NCI-H146 (cell line): ENCODE measurements around the gene UGP2.
"Not testable (repeated sequence)": the region's sequence is repeated elsewhere in the genome, so short reads cannot be mapped to it uniquely, and the experiment has no call there.

ENCODE experiments used
- DNase-seq: peaks from one replicate; lab custom pipeline; 2025; lab: John Stamatoyannopoulos, UW

The UGP2 gene

DNA sequence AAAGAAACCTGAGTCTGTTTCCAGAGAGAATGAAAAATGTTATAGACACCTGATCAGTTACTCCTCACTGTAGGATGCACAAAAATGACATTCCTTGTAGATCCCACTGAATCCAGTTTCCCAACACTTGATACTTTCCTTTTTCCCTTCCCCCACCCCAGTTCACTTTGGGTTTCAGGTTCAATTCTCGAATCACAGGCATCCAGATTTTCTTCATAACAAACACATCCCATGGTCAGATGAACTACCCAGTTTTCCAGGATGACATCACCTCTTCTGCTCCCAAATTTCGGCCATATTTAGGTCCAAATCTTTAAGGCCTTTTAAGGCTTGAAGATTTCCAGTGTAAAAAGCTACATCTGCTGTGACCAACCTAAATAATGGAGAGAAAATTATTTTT is 51.5 kb downstream of the UGP2 start:
- DNase-seq = no peak

- DNase-seq = no peak
These were observed 52.5 kb downstream of the UGP2 start for GRCh38 chr2:63894167-63894566.

- DNase-seq = no peak
These were observed 57.1 kb downstream of the UGP2 start for GRCh38 chr2:63898839-63899238.

- no peak for DNase-seq
These were observed 57.9 kb downstream of the UGP2 start for GRCh38 chr2:63899639-63900038.

GRCh38 chr2:63902149-63902548 is 60.5 kb downstream of the UGP2 start:
- DNase-seq = no peak

DNA sequence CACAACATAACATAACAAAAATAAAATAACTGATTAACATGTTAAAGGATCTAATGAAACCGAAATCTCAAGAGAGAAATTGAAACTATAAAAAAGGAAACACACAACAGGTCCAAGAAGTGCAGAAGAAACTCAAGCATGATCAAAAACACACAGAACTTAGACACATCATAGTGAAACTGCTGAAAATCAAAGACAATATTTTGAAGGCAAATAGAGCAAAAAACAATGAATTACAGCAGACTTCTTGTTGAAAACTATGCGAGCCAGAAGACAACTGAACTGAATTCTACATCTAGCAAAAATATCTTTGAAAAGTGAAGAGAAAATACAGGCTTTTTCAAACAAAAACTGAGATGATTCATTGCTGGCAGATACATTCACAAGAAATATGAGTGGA is 61.3 kb downstream of the UGP2 start:
- no peak for DNase-seq

- DNase-seq = no peak
These were observed 72.6 kb downstream of the UGP2 start for GRCh38 chr2:63914311-63914710.

GRCh38 chr2:63926815-63927214 is 85.1 kb downstream of the UGP2 start:
- DNase-seq = peak; percentile 86

GRCh38 chr2:63932104-63932503 is 90.4 kb downstream of the UGP2 start:
- DNase-seq = not testable (repeated sequence)
